Mammary epithelial cell (primary cell): ENCODE measurements around the gene FAM118A.
"Not testable (repeated sequence)": the region's sequence is repeated elsewhere in the genome, so short reads cannot be mapped to it uniquely, and the experiment has no call there.

Source experiments
- EZH2 ChIP-seq: IDR thresholded peaks from 2 replicates; pipeline ENCODE4 v1.6.1; 2012; ENCODE audit warnings: low read length, inconsistent platforms, borderline replicate concordance
- TF ChIP-seq, protein P1 (sequence below), 2 donors: IDR thresholded peaks in 1 of 2; conservative IDR thresholded peaks in 1 of 2; 2 replicates each; pipeline ENCODE4 v1.5.1; 2011 to 2012; ENCODE audit warnings: inconsistent platforms in 2 of 2, low read length in 2 of 2, mild to moderate bottlenecking in 2 of 2, control low read depth in 1 of 2, low read depth in 1 of 2; ENCODE audit not compliant: insufficient read depth in 1 of 2; ENCODE audit errors: extremely low read depth in 1 of 2

DNA sequence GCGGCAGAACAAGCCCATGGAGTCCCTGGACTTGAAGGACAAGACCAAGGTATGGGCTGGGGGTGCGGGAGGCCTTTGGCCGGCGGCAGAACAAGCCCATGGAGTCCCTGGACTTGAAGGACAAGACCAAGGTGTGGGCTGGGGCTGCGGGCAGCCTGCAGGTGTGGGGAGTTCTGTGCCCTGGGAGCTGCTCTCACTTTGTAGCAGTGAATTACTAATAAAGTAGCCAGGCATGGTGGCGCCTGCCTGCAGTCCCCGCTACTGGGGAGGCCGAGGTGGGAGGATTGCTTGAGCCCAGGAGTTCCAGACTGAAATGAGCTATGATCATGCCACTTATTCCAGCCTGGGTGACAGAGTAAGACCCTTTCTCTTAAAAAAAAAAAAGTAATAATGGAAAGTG is 18.5 kb downstream of the FAM118A start:
- TF ChIP-seq, protein P1, sequence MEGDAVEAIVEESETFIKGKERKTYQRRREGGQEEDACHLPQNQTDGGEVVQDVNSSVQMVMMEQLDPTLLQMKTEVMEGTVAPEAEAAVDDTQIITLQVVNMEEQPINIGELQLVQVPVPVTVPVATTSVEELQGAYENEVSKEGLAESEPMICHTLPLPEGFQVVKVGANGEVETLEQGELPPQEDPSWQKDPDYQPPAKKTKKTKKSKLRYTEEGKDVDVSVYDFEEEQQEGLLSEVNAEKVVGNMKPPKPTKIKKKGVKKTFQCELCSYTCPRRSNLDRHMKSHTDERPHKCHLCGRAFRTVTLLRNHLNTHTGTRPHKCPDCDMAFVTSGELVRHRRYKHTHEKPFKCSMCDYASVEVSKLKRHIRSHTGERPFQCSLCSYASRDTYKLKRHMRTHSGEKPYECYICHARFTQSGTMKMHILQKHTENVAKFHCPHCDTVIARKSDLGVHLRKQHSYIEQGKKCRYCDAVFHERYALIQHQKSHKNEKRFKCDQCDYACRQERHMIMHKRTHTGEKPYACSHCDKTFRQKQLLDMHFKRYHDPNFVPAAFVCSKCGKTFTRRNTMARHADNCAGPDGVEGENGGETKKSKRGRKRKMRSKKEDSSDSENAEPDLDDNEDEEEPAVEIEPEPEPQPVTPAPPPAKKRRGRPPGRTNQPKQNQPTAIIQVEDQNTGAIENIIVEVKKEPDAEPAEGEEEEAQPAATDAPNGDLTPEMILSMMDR (conservative IDR thresholded peaks at IDR 0.05 in 1 of 2, IDR thresholded peaks at IDR 0.05 in 1 of 2; ENCODE audit: extremely low read depth in 1 of 2, insufficient read depth in 1 of 2, low read depth in 1 of 2, low read length in 2 of 2), result not testable (repeated sequence)
- not testable (repeated sequence) for TF ChIP-seq EZH2
